HG03460 (cell line): ENCODE data around the gene C1QB.

Experiments used
- ATAC-seq: cut with Tn5 transposase; IDR thresholded peaks from one replicate; pipeline ENCODE4 v1.9.1; 2021; ENCODE audit not compliant: unreplicated experiment

Gene C1QB, protein sequence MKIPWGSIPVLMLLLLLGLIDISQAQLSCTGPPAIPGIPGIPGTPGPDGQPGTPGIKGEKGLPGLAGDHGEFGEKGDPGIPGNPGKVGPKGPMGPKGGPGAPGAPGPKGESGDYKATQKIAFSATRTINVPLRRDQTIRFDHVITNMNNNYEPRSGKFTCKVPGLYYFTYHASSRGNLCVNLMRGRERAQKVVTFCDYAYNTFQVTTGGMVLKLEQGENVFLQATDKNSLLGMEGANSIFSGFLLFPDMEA

DNA sequence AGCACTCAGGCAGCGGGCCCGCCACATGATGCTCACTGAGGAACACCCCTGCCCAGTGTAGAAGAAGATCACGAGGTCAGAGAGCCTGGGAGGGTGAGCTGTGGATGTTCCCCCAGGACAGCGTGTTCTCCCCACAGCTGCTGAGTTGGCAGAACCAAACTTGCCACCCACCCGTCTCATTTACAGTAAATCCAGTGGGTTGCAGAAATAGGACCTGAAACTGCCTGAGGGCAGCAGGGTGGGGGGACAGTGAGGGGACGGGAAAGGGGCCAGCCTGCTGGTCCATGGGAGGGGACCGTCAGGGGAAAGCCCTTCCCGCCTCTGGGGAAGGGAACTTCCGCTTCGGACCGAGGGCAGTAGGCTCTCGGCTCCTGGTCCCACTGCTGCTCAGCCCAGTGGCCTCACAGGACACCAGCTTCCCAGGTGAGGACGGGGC is at the start of gene C1QB:
Gene C1QB (plus strand): TSS at position 356 of the 436 bp plus-strand sequence. CDS start 6,227 bp downstream, outside the sequence.
- no peak for ATAC-seq

DNA sequence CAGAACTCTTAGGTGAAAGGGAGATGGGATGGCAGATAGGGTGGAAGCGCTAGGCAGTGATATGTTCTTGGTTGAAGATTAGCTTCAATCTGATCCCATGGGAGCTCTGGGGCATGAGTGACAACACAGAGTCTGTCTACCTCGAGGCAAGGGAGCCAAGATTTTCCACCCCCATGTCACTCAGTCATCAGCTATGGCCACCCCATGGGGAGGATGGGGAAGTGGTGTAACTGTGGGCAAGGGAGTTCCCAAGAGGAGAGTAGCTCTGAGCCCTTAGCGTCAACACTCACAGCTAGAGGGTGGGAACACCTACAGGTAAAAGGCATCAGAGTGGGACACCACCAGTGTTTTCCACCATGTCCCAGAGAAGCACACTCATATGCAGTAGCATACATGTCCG is 46.9 kb upstream of the C1QB start:
- no peak for ATAC-seq

DNA sequence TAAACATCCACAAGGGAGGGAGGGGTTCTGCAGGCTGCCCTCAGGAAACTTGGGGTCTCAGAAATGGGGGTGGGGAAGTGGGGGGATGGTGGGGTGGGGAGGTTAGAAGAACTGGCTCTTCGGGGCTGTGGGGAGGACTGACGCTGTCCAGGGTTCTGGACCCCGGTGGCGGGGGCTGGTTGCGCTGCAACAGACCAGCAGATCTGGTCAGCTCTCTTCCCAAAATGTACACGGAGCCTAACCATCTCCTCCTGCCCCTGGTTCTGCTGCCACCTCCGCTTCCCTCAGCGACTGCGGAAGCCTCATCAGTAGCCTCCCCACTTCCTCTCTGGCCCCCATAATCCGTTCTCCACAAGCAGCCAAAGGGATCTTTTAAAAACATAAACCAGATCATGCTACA is 45.9 kb upstream of the C1QB start:
- ATAC-seq, result no peak

DNA sequence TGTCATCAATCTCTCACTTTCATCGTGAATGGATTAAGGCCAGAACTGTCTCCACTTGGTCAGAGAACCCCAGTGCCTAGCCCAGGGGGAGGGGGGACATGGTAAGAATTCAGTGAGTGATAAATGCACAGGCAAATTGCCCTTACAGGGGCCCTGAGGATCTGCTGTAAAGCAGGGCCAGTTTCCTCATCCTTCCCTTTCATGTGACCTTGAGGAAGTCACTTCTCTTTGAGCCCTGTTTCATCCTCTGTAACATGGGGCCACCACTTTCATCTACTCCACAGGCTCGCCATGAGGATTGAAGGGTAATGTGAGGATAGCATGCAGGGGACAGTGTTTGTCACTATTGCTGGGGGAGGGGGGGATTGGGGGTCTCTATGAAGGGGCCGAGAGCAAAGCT is 44.7 kb upstream of the C1QB start:
- ATAC-seq, result no peak

DNA sequence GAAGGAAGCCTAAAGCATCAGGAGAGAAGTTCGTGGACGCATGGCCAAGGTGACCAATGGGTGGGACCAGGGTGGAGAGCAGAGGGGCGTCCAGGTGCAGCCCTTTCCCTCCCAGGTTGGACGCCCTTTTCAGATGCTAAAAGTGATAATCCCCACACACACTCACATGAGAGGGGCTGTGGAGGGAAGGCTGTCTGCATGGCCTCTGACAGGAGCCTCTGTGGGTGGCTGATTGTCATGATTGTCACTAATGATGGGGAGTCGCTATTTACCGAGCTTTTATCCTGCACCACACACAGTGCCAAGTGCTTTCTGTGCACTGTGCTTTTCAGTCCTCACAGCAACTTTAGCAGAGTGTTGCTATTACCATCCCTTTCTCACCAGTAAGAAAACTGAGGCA is 43.7 kb upstream of the C1QB start:
- ATAC-seq, result no peak

DNA sequence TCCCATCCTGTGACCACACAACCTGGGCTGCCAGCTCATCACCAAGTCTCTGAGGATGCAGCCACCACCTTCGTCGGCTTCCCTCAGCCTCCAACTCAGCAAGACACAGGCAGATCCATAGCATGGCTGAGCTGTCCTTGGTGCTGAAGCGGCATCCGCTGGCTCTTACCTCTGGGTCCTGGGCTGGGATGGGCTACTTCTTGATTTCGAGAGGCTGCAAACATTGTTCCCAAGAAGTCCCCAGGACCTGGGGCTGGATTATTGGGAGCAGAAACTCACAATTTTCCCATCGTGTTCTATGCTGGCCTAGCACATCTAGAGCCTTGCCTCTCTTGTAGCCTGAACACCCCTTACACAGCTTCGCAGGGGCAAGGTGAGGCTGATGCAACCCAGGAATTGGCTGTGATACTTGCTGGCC is 41.5 kb upstream of the C1QB start:
- ATAC-seq, result no peak

DNA sequence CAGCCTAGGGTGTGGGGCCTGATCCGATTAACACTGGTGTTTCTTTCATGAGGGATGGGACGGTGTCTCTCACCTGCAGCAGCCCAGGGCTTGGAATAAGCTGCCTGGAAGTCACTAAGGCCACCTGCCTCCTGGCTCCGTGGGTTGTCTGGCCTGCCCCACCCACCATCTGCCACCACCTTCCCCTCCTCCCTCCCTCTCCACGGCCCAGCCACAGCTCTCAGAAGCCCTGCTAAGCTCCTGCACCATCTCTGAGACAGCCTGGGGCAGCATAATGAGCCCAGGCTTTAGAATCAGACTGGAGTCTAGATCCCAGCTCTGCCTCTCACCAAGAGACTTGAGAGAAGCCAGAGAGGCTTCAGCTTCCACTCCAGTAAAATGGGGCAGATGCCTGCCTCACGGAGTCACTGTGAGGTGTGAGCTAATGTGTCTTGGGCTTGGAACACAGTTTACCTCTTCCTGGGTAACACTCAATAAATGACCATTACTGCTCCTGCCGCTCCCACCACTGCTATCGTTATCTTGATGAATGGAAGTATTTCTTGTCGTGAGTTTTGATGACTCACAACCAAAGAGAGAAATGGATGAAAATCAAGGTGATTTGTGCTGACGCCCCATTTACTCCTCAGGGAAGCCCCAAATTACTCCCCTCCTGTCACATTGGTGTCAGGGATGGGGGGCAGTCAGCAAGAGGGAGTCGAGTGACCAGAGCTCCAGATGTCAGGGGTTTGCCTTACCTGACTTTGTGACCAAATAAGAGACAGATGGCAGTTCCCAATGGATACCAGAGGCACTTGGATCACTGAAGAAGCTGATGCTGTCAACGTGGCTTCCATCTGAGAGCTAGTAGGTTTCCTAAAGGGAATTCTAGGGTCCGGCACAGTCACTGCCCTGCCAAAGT is 40.1 kb upstream of the C1QB start:
- ATAC-seq, result no peak

DNA sequence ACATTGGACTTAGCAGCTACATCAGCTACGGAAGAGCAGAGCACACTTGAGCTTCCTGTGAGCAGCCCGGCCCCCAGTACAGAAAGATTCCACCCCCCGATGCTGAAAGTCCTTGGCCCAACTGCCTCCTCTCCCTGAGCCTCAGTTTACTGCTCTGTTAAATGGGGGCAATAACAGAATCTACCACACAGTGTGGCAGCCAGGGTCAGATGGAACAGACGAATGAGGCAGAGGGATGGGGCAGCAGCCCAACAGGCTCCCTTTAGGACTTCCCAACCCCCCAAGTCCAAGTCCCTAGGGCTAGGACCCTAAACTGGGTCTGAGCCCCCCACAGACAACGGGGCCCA is 39.5 kb upstream of the C1QB start:
- ATAC-seq, result no peak

DNA sequence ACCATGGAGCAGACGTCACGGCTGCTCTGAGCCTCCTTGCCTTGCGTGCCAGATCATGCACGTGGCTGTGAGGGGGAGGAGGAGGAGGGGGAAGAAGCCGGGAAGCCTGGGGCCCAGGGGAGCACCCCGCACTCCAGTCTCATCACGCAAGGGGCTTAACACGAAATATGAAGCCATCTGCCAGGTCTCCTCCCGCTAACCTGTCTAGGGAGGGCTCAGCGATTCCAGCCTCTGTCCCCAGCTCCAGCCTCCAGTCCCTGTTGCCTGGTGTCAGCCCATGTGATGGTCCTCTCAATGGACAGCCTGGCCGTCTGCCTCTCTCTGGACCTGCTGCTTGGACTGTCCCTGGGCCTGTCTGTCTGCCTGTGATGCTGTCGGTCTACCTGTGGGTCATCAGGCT is 39.1 kb upstream of the C1QB start:
- ATAC-seq, result no peak

DNA sequence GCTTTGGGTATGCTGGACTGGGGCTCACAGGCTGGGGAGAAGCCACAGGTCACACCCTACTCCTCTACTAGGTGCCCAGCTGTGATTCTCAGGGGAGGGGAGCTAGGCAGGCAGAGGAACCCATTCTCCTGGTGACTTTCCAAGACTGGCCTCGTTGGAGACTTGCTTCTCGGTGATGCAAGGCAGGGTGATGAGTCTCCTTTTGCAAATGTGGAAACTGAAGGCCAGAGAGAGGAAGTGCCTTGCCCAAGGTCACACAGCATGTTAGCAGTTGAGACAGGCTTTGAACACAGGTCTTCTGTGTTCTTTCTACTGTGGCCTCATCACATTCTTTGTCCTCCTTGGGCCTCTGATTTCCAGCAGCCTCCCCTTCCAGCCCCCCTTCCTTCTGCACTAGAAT is 37.1 kb upstream of the C1QB start:
- ATAC-seq, result no peak

DNA sequence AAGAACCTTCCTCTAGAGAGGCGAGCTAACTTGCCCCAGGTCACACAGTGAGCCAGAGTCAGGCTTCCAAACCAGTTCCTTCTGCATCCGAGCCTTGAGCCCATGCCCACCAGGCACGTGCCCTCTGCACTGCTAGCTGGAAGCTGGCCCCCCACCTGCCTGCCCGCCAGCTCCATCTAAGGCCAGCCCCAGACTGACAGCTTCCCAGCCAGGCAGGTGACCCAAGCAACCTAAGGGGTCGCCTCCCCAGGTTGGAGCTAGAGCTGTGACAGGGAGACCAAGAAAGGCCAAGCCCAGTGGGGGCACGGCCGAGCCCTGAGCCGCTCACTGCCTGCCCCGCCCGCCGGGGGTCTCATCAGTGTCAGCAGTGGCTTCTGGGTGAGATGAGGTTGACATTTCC is 36.5 kb upstream of the C1QB start:
- ATAC-seq, result no peak

DNA sequence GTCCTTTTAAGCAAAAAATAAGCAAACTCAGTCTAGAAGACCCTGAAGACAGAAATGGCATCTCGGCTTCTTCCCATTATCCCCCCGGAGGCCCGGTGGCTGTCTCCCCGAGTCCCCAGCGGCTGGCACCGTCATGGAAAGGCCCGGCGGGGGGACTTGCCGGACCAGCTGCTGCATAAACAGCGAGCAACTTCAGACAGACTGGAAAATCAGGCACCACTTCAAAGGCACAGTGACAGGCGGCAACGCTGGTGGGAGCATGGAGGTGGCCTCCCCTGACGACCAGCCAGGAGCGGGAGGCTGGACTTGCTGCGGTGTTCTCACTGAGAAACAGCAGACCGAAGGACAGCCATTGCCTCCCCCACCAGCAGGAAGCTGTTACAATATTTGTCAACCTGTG is 35.0 kb upstream of the C1QB start:
- no peak for ATAC-seq

DNA sequence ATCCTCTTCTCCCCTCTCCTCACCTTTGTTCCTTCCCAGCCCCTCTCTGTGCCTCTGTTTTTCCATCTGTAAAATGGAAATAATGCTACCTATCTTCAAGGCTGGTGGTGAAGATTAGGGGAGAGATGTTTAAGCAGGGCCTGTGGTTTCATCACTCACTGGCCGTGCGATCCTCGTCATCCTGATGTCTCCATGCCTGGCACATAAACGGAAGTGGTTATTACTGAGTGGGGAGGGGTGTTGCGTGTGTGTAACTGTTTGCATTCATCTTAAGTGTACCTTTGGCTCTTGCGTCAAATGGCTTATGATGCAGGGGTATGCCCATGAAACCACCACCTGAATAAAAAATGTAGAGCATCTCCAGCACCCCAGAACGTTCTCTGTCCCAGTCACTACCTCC is 33.8 kb upstream of the C1QB start:
- no peak for ATAC-seq

DNA sequence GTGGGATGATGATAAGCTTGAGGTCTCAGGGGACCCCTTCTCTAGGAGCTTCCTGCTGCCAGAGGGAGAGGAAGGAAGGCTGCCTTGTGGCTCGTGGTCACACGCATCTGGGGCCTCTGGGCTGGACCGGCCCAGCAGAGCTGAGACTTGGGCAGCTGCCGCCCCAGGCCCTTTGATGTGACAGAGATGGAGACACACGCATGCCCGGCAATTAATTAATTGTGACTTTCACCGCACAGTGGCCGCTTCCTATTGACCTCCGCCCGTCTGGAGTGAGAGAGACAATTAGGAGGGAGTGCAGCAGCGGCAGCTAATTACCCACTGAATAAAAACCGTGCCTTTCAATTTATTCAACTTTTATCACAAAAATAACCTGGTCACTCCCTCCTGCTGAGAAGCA is 33.2 kb upstream of the C1QB start:
- no peak for ATAC-seq

DNA sequence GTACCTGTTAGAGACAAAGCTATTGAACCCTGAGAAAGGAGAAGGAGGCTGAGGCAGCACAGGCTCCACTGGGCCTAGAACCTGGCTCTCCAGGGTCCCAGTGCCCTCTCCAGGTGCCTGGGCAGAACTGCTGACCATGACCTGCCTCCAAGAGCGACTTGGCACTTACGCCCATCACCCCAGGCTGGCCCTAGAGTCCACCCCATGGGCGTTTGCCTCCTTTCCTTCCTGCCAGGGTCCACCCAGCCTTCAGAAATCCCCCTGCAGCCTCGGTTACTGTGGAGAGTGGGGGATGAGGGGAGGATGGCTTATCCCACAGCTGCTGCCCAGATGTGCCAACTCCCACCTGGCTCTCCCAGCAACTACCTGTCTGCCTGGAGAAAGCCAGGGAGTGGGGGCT is 31.3 kb upstream of the C1QB start:
- no peak for ATAC-seq

DNA sequence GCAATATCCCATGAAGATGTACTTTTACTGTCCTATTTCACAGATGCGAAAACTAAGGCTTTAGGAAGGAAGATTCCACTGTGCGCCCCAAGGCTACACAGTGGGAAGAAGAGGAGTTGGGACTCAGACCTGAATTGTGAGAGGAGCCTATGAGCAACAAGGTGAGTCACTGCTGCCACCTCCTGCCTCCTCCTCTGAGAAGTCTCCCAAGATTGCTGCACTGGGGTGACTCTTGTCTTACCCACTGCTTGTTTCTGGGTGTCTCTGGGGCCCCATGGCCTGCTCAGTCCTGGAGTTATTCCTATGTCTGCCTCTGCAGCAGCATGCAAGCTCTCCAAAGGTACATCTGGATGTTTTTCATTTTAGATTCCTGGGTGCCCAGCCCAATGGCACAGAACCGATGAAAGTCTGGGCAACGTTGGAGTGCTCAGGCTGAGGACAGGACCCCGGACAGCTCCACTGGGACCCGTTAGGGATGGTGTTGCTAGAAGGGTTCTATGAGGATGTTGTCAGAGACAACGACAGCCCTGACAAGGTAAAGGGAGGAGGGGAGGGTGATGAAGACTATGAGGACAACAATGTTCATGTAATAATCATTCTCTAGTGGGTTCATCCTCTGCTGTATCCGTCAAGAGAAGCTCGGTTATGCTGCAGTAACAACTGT is 27.6 kb upstream of the C1QB start:
- no peak for ATAC-seq

DNA sequence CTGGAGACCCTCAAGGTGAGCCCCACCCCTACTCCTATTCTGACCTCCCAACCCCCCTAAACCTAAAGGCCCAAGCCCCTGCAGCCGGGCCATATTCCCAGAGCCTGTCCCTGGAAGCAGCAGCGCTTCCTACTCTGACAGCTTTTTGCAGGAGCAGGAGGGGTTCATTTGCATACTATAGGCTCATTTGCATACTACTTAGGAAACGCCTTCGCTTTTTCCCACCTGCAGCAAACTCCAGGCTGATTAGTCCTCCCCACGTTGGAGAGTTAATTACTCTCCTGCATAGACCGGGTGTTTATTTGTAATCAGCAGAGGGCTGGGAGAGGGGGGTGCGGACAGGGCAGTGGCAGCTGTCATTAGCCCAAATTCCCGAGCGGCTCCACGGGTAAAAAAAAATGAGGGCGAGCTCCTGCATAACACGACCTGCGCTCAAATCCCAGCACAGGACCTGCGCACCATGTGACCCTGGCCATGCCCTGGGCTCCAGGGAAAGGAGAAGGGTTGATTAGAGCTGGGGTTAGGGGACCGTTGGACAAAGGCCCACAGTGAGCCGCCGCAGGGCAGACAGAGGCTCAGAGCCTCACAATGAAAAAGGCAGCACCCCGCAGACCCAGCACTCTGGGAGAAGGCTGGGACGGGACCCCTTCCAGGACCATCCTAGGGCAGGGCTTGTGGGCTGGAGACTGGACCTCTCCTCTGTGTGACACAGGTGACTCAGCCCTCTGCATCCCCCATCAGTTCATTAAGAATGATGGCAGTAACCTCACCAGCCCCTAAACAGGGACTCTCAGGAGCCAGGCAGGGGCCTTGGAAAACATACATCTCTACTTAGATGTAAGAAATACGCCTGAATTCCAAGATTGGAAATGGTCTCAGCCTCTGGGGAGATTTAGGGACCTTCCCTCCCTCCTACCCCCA is 26.5 kb upstream of the C1QB start:
- no peak for ATAC-seq

DNA sequence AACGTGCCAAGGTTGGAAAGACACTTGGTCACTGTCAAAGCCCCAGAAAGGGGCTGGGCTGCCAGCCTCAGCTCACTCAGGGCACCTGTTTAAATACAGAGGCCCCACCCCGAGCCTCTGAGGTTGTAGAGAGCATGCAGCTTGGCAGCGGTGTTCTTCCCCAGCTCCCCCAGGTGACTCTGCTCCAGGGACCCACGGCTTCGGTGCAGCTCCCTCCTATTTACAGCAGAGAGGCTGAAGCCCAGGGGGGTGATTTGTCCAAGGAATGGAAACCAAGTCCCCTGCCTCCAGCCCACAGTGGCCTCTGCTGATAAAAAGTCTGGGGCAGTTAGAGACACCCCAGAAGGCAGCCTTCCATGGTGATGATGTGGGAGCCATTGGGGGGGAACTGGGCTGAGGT is 25.7 kb upstream of the C1QB start:
- no peak for ATAC-seq

DNA sequence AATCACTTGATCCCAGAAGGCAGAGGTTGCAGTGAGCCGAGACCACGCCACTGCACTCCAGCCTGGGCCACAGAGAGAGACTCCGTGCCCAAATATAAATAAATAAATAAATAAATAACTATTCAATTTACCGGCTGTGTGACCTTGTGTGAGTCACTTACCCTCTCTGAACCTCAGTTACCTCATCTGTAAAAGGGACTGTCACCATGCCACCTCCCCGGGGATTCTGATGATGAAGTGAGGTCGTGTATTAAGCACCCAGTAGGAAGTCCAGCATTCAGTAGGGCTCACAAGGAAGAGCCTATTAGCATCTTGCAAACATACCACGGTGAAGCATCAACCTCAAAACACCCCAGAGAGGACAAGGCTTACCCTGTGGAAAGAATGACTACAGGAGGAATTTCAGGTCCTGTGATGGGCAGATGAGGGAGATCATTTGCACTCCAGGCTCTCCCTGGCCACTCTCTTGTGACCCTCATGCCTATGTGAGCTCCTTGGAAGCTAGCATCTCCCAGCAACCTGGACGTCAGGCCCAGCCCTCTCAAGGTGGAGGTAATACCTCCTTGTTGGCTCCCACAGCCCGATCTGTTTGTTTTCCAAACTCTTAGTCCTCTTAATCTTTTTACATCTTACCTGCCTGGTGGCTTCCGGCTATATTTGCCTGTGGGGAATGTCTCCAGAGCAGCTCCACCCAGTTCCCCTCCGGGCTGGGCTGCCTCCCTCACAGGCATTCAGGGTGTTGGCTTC is 24.2 kb upstream of the C1QB start:
- ATAC-seq, result no peak

DNA sequence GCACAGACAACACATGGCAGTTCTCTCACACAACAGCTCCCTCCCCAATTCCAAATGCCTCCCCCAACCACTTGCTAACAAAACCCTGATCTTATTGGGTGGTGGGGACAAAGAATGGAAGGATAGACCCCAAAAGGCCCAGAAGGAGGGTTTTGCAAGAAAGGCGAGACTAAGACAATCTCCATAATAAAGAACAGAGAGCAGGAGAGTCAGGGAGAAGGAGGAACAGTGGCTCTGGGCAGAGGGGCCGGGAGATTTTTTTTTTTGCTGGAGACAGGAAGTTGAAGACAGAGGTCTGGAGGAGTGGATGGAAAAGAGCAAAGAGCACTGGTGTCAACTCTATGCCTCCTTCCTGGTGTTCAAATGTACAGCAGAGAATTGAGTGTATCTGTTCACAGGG is 23.1 kb upstream of the C1QB start:
- ATAC-seq, result no peak
